HL-60/S4 (cell line): ENCODE data around the gene SMC3.

ENCODE experiments used
- in situ Hi-C: fragments of 300-500 bp; cut with MboI; formaldehyde crosslinking; loops from 2 replicates; pipeline ENCODE4 v1.14.3; 2022; ENCODE audit warnings: low sequenced_read_pairs

The SMC3 gene

DNA sequence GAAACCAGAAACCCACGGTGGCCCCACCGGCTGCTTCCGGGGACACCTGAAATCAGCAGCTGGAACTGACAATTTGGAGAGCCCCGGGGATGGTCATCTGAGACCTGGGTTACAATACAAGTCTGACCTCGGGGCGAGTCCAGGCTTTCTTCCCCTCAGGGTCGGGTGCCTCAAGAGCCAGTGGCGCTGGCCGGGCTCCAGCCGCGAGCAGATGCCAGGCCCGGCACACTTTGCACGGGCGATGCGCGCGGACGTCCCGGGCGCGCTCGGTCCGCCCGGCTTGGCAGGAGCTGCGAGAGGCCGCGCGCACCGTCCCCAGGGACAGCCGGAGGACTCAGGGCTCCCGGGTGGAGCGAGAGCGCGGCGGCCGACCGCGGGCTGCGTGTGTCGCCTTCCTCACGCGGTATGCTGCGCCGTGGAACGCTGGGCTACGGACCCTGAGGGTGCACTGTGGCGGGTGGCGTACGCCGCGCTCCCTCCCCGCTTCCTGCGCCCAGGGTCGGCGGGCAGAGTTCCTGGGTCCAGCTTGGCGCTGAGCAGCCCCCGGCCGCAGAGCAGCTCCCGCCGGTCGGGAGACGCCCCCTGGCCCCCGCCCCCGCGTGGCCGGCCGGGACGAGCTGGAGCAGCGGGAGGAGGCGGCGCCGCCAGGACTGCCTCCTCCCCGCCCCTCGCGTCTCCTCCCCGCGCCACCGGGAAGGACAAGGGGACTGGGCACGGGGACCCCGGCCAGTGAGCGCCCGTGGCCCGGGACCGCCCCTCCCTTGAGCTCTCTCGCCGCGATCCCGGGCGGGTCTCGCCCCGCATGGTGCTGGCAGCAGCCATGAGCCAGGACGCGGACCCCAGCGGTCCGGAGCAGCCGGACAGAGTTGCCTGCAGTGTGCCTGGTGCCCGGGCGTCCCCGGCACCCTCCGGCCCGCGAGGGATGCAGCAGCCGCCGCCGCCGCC lies 76.4 kb downstream of the SMC3 start, which contains the start of gene RBM20:
RBM20 (plus strand) TSS at position 684 of the 945 bp plus-strand sequence; CDS start at position 803, 119 bp downstream.
- in situ Hi-C loops, result no loop called here

DNA sequence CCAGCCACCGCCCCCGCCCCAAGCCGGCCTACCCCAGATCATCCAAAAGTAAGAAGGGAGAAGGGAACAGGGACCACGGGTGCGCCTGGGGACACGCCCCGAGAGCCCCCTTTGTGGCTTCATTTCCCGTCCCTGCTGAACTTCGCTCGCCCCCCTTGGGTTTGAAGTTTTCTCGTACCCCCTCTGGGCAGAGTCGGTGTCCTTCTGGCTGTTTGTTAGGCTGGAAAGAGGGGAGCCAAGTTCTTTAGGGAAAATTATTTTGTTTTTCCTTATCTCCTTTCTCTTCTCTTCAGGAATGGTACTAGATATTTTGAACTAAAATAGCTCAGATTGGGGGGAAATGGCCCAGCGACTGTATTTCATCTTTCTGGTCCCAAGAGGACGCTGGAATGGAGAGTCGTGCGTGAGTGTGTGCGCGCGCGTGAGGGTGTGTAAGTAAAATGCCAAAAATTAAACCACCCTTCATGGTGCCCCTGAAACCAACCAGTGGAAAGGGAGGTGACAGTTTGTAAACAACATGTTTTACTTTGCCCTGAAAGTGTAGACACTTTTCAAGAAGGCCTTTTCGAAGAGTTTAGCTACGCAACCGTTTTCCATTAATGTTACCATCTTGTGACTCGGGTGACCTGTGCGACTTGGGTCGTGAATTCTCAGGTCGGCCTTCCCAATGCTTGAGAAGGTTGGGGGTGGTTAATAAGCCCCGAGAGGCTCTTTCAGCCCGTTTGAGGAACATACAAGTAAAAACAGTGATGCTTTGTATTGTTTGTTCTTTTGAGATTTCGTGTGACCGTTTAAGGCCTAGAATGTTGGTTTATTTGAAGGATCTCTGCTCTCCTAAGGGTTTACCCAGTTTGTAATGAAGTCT lies 77.3 kb downstream of the SMC3 start:
- in situ Hi-C loops, result no loop called here

DNA sequence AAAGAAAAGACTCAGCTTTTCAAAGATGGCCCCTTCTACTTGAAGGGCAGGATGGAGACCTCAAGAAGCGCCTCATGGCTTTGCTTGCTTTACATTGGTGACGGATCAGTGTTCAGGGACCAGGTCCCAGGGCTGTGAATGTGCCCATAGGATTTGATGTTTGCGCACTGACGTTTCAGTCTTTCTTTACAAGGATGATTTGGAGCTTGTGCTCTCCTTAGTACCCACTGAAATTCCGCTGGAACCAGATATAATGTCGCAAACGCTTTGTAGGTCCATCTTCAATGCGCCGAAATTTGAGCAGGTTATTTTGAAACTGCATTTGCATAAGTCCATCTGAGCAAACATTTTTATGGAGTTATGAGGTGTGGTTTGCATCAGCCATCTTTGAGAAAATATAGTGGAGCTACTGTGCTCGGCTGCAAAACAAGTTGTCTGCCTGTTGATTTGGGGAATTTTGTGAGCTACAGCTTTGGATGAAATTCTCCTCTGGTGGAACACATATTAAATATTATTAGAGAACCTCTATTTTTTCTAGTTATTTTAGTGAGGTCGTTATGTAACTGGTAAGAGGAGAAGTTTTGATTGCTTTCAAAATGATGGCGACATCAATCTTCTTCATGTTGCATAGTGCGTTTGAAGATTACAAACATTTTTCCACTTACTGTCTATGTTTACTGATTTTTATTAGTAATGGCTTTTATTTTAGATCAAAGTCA lies 79.1 kb downstream of the SMC3 start:
- in situ Hi-C loops, result no loop called here

DNA sequence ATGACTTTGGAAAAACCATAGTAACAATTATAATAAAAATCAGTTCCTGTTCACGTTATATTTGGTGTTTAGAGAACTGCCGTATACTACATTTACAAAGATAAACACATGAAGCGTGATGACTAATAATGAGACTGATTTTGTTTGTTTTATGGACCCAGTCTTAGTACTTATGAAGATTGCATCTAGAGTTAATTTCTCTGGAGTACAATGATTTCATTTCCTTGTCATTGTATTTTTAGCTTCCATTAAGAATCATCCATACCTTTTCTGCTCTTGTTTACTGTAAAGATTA lies 79.6 kb downstream of the SMC3 start:
- in situ Hi-C loops, result no loop called here

DNA sequence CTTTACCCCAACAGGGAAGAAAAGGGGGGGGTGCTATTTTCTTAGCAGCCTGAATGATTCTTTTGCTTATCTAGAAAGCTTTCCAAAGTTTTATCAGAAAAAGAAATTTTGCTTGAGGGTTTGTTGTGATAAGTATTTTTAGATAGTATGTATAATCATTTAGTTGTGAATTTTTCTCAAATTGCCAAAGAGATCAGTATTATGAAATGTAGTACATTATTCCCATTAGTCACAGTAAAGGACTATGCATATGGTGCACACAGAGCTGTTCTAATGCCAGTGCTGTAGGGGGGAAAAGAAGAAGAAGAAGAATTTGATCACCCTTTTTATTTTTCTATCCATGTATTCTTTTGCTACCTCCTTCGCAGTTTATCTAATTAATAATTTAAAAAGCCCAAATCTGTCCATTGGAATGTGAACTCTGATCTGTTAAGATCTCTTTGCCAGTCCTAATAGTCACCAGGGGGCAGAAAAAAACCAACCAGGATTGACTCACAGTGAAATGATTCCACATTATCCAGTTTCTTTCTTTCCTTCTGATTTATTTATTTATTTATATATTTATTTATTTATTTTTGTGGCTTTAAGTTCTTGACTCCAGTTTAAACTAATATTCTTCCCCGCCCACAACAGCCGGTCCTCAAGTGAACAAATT lies 81.3 kb downstream of the SMC3 start:
- in situ Hi-C loops, result no loop called here

DNA sequence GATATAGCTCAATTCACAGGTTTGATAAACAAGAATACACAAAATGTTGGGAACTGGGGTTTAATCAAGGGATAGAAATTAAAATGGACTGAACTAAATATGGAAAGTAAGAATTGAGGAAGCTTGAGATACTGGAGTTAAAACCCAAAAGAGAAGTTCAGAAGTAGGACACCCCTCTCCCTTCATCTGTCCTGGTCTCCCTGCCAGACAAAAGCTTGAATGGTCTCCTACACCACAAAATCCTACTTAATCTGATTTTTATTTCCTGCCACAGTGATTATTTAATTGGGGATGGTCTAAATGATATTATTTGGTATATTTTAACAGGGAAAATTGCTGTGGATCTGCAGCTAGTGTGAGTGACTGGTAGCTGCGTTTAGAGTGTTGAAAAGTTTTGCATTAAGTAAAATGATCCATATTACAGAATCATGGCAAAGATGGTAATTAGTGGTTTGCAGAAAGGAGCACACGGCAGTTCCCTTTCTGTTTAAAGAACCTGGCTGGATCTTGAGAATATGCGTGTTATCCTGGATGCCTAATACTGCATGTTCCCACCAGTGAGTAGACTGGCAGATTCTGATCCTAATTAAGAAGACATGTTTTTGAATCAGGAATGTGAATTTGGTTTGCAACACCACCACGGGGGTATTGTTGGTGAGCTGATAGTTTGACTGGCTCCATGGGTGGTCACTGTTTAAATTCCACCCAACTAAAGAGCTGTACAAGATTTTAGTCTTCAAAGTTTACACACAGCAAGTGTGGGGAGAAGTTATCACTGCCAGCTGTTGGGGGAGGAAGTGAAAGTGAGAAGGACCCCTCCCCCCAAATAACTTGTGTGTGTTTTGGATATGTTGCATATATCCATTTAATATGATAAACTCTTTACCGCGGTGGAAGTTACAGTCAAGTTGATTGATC lies 82.1 kb downstream of the SMC3 start:
- in situ Hi-C loops, result no loop called here

DNA sequence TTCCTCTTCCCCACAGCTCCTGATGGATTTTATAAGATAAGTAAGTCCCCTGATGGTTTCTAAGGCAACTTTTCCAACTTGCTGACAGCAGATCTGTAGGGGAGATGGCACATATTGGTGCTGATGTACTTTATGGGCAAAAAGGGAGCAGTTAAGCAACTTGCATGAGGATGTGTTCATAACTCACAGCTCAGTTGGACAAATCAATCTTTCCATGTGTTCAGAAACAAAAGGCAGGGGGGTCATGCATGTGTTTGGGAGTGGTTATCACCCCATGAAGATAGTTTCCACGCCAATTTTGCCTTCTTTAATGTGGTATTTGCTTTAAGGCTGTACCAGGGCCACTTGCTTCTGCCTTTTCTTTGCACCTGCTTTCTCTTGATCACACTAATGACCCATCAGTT lies 82.8 kb downstream of the SMC3 start:
- in situ Hi-C loops, result no loop called here

DNA sequence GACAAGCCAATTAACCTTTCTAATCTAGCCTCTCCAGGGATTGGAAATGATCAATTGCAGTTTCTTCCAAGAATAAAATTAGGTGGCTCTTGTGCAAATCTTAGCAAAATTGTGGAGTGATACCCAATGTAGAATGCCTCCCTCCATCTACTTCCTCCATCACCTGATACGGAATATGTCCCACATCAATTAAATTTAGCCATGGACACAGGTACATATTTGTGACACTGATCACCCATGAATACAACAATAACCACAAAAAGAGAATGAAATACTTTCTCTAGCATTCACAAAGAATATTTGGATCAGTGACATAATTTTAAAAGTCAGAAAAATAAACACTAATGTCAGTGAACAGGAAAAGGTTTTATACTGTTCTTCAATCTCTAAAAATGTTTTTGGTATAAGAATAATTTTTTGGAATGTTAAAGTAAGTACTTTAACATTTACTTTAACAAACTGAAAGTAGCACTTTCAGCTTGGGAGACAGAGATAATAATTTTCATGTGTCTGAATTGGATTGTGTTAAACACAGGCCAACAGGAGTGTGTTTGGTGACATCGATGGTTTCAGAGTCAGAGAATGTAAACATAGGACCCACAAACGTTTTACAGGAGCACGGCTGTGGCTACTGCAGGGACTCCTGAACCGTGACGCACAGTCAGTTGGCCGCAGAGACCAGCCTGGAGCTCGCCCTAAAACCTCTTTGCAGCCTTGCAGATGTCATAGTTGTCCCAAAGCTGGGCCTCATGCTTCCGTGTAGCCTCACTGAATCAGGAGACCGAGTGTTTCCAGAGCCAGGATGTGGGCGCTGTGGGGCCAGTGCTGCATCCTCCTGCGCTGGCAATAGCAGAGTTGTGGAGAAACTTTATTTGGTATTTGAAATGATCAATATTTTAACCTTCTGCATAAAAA lies 83.8 kb downstream of the SMC3 start:
- in situ Hi-C loops, result no loop called here

DNA sequence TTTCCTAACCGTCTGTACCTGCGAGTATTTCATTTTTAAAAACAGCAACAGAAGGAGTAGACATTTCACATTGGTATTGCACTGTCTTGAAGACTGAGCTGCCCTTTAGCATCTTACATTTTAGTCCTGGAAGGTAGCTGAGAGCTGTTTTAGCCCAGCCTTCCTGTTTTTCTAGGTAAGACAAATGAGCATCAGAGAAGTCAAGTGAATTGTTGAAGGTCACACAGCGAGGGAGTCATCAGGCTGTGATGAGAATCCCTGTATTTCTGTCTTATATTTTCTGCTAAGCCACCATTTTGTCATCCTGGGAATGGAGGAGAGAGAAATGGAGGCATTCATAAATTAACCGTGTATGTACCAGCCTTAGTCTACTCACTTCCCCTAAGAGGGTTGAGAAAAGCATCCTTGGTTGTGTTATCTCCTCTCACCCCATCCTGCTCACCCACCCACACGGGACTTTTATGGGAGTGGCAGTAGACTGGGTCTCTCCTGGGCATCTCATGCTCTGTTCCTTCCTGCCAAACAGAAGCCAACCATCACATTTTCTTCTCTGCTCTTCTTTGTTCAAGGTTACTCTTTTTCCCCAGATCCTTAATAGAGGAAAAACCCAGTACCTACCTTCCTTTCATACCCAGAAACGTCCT lies 85.1 kb downstream of the SMC3 start:
- in situ Hi-C loops, result no loop called here
